ENCODE measurements around the gene PLB1.

The PLB1 gene

DNA sequence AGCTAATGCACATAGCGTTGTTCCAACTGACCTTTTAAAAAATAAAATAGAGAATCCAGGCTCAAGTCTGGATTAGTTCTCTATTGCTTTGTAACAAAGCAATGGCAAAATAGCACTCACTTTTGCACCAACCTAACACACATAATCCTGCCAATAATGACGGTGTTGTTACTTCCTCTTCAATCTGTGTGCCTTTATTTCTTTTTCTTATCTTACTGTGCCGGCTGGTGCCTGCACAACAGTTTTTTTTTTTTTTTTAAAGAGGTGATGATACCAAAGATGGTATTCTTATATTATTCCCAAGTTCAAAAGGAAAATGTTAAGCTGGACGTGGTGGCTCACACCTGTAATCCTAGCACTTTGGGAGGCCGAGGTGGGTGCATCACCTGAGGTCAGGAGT lies 3.4 kb downstream of the PLB1 start:
- Histone ChIP-seq H4K8ac (ENCODE audit: low read length) (no peak overlapping the region), H3K27me3 (ENCODE audit: control insufficient read depth in 1 of 2, insufficient read depth in 1 of 2, low read length in 2 of 2) (peaks cover 0 to 25% of the 10 kb centered on the region in 2 experiments), H3K27ac (ENCODE audit: low read length, poor library complexity, severe bottlenecking) (no peak overlapping the region), H3K79me1 (replicated peaks; ENCODE audit: low read length, poor library complexity, severe bottlenecking) (no peaks in the 10 kb centered on the region), H3K36me3 (ENCODE audit: control insufficient read depth in 1 of 2, insufficient read depth in 2 of 2, low read depth in 1 of 2, low read length in 2 of 2) (no peaks in the 10 kb centered on the region), H2BK5ac (ENCODE audit: low read depth, low read length, poor library complexity, severe bottlenecking) (no peak overlapping the region), H2BK15ac (ENCODE audit: low read depth, poor library complexity, severe bottlenecking) (no peak overlapping the region), H3K9me3 (ENCODE audit: control insufficient read depth, low read length) (no peaks in the 10 kb centered on the region), H3K23ac (ENCODE audit: low read length in 2 of 2) (no peak overlapping the region), H3K4ac (ENCODE audit: low read depth in 1 of 2, low read length in 2 of 2) (no peak overlapping the region), H2AK5ac (ENCODE audit: low read length, severe bottlenecking) (no peak overlapping the region), H3K4me2 (ENCODE audit: low read length, poor library complexity, severe bottlenecking) (no peak overlapping the region), H3K4me3 (ENCODE audit: insufficient read depth in 1 of 2, low read depth in 1 of 2, low read length in 2 of 2) (no peak overlapping the region), H3K4me1 (ENCODE audit: control insufficient read depth, insufficient read depth, low read depth, low read length) (no peaks in the 10 kb centered on the region), H2BK120ac (ENCODE audit: low read depth, low read length) (no peak overlapping the region), H4K91ac (ENCODE audit: low read length) (no peak overlapping the region), H3K9ac (ENCODE audit: low read length) (no peak overlapping the region), H3K18ac (ENCODE audit: low read depth in 1 of 2, low read length in 2 of 2) (no peak overlapping the region), H2BK12ac (ENCODE audit: low read length in 2 of 2) (no peak overlapping the region), H2AFZ (ENCODE audit: low read depth, low read length) (no peak overlapping the region), H3K14ac (ENCODE audit: low read length in 2 of 2) (no peak overlapping the region)
- 88% methylated on average over 2 of the region's 5 CpGs for WGBS
- no peak for DNase-seq

DNA sequence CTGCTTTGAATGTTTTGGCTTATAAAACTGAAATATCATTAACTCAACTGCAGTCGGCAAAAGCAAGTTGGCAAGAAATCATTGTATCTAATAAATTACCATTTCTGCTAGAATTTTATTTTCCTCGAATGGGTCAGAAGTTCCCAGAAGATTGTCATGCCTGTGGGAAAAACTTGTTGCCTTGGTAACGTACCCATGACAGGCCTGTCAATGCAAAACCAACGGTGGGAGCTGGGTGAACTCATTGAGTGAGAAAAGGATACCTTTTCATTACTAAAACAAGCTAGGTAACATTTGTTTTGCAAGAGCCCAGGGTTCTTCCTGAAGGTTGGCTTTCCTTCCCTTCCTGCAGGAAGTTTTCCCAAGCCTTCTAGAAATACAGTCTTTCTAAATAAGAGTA lies 9.5 kb downstream of the PLB1 start:
- 68% methylated on average over 3 of the region's 4 CpGs for whole genome bisulfite sequencing
- no peak for DNase-seq
- H4K8ac ChIP-seq (ENCODE audit: low read length): no peak overlapping the region
- no peak overlapping the region for H2BK12ac ChIP-seq (ENCODE audit: low read length in 2 of 2)
- H3K4ac ChIP-seq (ENCODE audit: low read depth in 1 of 2, low read length in 2 of 2): no peak overlapping the region
- peaks cover 5% of the 10 kb centered on the region for H3K4me1 ChIP-seq (ENCODE audit: control insufficient read depth, insufficient read depth, low read depth, low read length)
- no peak overlapping the region for H3K9ac ChIP-seq (ENCODE audit: low read length)
- H3K79me1 ChIP-seq (replicated peaks; ENCODE audit: low read length, poor library complexity, severe bottlenecking): no peaks in the 10 kb centered on the region
- no peaks in the 10 kb centered on the region for H3K9me3 ChIP-seq (ENCODE audit: control insufficient read depth, low read length)
- no peak overlapping the region for H3K14ac ChIP-seq (ENCODE audit: low read length in 2 of 2)
- no peak overlapping the region for H3K18ac ChIP-seq (ENCODE audit: low read depth in 1 of 2, low read length in 2 of 2)
- no peak overlapping the region for H3K4me3 ChIP-seq (ENCODE audit: insufficient read depth in 1 of 2, low read depth in 1 of 2, low read length in 2 of 2)
- no peak overlapping the region for H3K27ac ChIP-seq (ENCODE audit: low read length, poor library complexity, severe bottlenecking)
- H3K27me3 ChIP-seq (ENCODE audit: control insufficient read depth in 1 of 2, insufficient read depth in 1 of 2, low read length in 2 of 2): peaks cover 14 to 29% of the 10 kb centered on the region in 2 experiments
- H2BK5ac ChIP-seq (ENCODE audit: low read depth, low read length, poor library complexity, severe bottlenecking): no peak overlapping the region
- H3K36me3 ChIP-seq (ENCODE audit: control insufficient read depth in 1 of 2, insufficient read depth in 2 of 2, low read depth in 1 of 2, low read length in 2 of 2): no peaks in the 10 kb centered on the region
- H2AFZ ChIP-seq (ENCODE audit: low read depth, low read length): no peak overlapping the region
- no peak overlapping the region for H3K23ac ChIP-seq (ENCODE audit: low read length in 2 of 2)
- no peak overlapping the region for H2BK120ac ChIP-seq (ENCODE audit: low read depth, low read length)
- no peak overlapping the region for H3K4me2 ChIP-seq (ENCODE audit: low read length, poor library complexity, severe bottlenecking)
- H2BK15ac ChIP-seq (ENCODE audit: low read depth, poor library complexity, severe bottlenecking): no peak overlapping the region
- H2AK5ac ChIP-seq (ENCODE audit: low read length, severe bottlenecking): no peak overlapping the region
- no peak overlapping the region for H4K91ac ChIP-seq (ENCODE audit: low read length)

DNA sequence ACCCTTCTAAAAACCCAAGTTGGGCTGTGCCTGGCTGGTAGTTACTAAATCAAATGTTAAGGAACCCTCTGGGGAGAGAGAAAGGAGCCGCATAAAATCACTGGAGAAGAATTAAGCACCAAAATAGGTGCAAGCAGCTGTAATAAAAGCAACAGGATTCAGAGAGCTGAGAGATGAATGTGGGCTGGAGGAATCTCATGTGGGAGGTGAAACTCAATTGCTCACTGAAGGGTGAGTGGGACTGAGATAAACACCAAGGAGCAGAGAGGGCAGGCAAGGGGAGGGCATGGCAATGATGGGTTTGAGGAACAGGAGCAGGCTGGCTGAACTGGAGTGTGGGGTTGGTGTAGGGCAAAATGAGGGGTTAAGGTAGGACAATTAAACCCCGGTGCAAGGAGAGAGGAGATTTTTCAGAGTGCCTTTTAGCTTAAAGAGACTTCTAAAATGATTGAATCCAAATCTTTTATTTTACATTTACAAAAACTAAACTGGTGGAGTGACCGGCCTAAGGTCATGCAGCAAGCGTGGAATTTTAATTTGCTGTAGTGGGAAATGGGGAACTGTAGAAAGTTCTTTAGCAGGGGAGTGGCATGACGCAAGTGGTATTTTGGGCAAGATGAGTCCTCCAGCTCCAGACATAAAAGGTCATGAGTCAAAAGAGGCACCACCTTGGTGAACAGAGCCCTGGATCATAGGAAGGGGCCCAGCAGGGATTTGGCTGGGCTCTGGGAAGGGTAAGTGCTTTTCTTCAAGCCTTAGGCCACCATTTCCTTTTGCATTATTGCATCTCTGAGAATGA lies 10.5 kb downstream of the PLB1 start:
- Histone ChIP-seq H2BK120ac (ENCODE audit: low read depth, low read length) (no peak overlapping the region), H3K27me3 (ENCODE audit: control insufficient read depth in 1 of 2, insufficient read depth in 1 of 2, low read length in 2 of 2) (peaks cover 14 to 29% of the 10 kb centered on the region in 2 experiments), H2AK5ac (ENCODE audit: low read length, severe bottlenecking) (no peak overlapping the region), H2BK12ac (ENCODE audit: low read length in 2 of 2) (no peak overlapping the region), H3K4me3 (ENCODE audit: insufficient read depth in 1 of 2, low read depth in 1 of 2, low read length in 2 of 2) (no peak overlapping the region), H4K8ac (ENCODE audit: low read length) (no peak overlapping the region), H3K14ac (ENCODE audit: low read length in 2 of 2) (no peak overlapping the region), H3K36me3 (ENCODE audit: control insufficient read depth in 1 of 2, insufficient read depth in 2 of 2, low read depth in 1 of 2, low read length in 2 of 2) (no peaks in the 10 kb centered on the region), H3K4ac (ENCODE audit: low read depth in 1 of 2, low read length in 2 of 2) (no peak overlapping the region), H3K4me2 (ENCODE audit: low read length, poor library complexity, severe bottlenecking) (no peak overlapping the region), H3K23ac (ENCODE audit: low read length in 2 of 2) (no peak overlapping the region), H3K79me1 (replicated peaks; ENCODE audit: low read length, poor library complexity, severe bottlenecking) (no peaks in the 10 kb centered on the region), H3K27ac (ENCODE audit: low read length, poor library complexity, severe bottlenecking) (no peak overlapping the region), H2BK5ac (ENCODE audit: low read depth, low read length, poor library complexity, severe bottlenecking) (no peak overlapping the region), H3K9ac (ENCODE audit: low read length) (no peak overlapping the region), H4K91ac (ENCODE audit: low read length) (no peak overlapping the region), H2BK15ac (ENCODE audit: low read depth, poor library complexity, severe bottlenecking) (no peak overlapping the region), H2AFZ (ENCODE audit: low read depth, low read length) (no peak overlapping the region), H3K18ac (ENCODE audit: low read depth in 1 of 2, low read length in 2 of 2) (no peak overlapping the region), H3K4me1 (ENCODE audit: control insufficient read depth, insufficient read depth, low read depth, low read length) (peaks cover 5% of the 10 kb centered on the region), H3K9me3 (ENCODE audit: control insufficient read depth, low read length) (no peaks in the 10 kb centered on the region)
- DNase-seq: no peak
- 98% methylated on average over 5 of the region's 5 CpGs for WGBS

DNA sequence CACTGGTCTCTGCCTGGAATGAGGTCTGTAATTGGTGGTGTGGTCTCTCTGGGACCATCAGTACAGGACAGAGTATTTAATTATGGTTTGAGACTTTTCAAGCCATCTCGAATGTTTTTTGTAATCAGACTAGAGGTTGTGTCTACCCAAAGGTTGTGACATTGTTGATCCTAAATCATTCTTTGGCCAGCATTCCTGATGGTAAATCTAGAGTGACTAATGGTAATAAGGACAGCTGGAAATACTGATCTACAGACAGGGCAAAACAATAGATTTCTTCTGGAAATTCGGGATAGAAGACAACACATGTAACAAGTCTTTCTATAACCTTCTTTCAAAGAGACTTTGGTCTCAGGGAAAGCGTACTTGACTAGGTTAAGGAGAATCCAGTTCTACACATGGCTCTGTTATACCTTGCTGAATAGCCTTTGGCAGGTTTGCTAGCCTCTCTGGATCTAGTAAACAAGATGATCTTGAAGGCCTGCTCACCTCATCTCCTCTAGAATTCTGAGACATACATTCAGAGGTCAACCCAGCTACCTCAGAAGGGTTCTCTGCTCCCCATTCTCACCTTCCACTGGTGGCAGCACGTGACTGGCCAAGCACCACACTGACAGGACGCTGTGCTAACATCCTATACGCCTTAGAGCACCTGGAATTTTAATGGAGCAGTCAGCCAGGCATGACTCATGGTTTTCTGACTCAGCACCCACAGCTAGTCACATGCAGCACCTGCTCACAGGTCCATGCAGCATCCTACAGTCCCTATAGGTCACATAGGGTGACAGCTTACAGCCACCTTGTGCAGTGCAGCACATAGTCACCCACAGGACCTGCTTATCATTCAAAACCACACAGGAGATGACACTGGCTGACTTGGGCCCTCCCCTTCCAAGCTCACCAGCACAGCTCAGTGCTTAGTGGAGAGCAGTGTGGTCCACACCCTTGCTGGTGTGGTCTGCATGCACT lies 12.2 kb downstream of the PLB1 start:
- Histone ChIP-seq H4K8ac (ENCODE audit: low read length) (no peak overlapping the region), H3K27me3 (ENCODE audit: control insufficient read depth in 1 of 2, insufficient read depth in 1 of 2, low read length in 2 of 2) (peaks cover 14 to 35% of the 10 kb centered on the region in 2 experiments), H3K18ac (ENCODE audit: low read depth in 1 of 2, low read length in 2 of 2) (no peak overlapping the region), H3K4me3 (ENCODE audit: insufficient read depth in 1 of 2, low read depth in 1 of 2, low read length in 2 of 2) (no peak overlapping the region), H2BK15ac (ENCODE audit: low read depth, poor library complexity, severe bottlenecking) (no peak overlapping the region), H3K14ac (ENCODE audit: low read length in 2 of 2) (no peak overlapping the region), H2BK12ac (ENCODE audit: low read length in 2 of 2) (no peak overlapping the region), H3K36me3 (ENCODE audit: control insufficient read depth in 1 of 2, insufficient read depth in 2 of 2, low read depth in 1 of 2, low read length in 2 of 2) (no peaks in the 10 kb centered on the region), H2AK5ac (ENCODE audit: low read length, severe bottlenecking) (no peak overlapping the region), H2BK120ac (ENCODE audit: low read depth, low read length) (no peak overlapping the region), H3K79me1 (replicated peaks; ENCODE audit: low read length, poor library complexity, severe bottlenecking) (no peaks in the 10 kb centered on the region), H3K23ac (ENCODE audit: low read length in 2 of 2) (no peak overlapping the region), H3K27ac (ENCODE audit: low read length, poor library complexity, severe bottlenecking) (no peak overlapping the region), H3K4ac (ENCODE audit: low read depth in 1 of 2, low read length in 2 of 2) (no peak overlapping the region), H3K9ac (ENCODE audit: low read length) (no peak overlapping the region), H3K4me2 (ENCODE audit: low read length, poor library complexity, severe bottlenecking) (no peak overlapping the region), H2BK5ac (ENCODE audit: low read depth, low read length, poor library complexity, severe bottlenecking) (no peak overlapping the region), H2AFZ (ENCODE audit: low read depth, low read length) (no peak overlapping the region), H3K9me3 (ENCODE audit: control insufficient read depth, low read length) (no peaks in the 10 kb centered on the region), H3K4me1 (ENCODE audit: control insufficient read depth, insufficient read depth, low read depth, low read length) (peaks cover 5% of the 10 kb centered on the region), H4K91ac (ENCODE audit: low read length) (no peak overlapping the region)
- no peak for DNase-seq
- 84% methylated on average over 6 of the region's 6 CpGs for WGBS
